Effector memory CD8-positive, alpha-beta T cell (primary cell): ENCODE results near the gene SYNGR1.

Experiments used
- ATAC-seq: fragments of 150-1000 bp; cut with Tn5 transposase; replicated peaks from 2 replicates; pipeline ENCODE4 v1.10.0; 2021; ENCODE audit warnings: mild to moderate bottlenecking, moderate library complexity
- DNase-seq, 3 experiments: peaks; one replicate each; pipeline ENCODE4 v3.0.0; 2021
- H3K27ac Mint-ChIP-seq, 2 donors: one replicate each; pipeline ENCODE4 v1.8.0; 2022; ENCODE audit warnings: mild to moderate bottlenecking in 2 of 2, mixed read lengths in 2 of 2, moderate library complexity in 2 of 2
- H3K27me3 Mint-ChIP-seq, 2 donors: one replicate each; pipeline ENCODE4 v1.8.0; 2022; ENCODE audit warnings: mixed read lengths in 2 of 2
- H3K36me3 Mint-ChIP-seq: one replicate; pipeline ENCODE4 v1.8.0; 2022; ENCODE audit warnings: mild to moderate bottlenecking, moderate library complexity, mixed read lengths; ENCODE audit not compliant: insufficient read depth
- H3K4me1 Mint-ChIP-seq, 2 donors: one replicate each; pipeline ENCODE4 v1.8.0; 2022; ENCODE audit warnings: low read depth in 2 of 2, mixed read lengths in 2 of 2
- H3K4me3 Mint-ChIP-seq, 2 donors: one replicate each; pipeline ENCODE4 v1.8.0; 2022; ENCODE audit warnings: mild to moderate bottlenecking in 2 of 2, mixed read lengths in 2 of 2, moderate library complexity in 2 of 2
- H3K9me3 Mint-ChIP-seq, 2 donors: one replicate each; pipeline ENCODE4 v1.8.0; 2022; ENCODE audit warnings: mixed read lengths in 2 of 2

Gene SYNGR1

DNA sequence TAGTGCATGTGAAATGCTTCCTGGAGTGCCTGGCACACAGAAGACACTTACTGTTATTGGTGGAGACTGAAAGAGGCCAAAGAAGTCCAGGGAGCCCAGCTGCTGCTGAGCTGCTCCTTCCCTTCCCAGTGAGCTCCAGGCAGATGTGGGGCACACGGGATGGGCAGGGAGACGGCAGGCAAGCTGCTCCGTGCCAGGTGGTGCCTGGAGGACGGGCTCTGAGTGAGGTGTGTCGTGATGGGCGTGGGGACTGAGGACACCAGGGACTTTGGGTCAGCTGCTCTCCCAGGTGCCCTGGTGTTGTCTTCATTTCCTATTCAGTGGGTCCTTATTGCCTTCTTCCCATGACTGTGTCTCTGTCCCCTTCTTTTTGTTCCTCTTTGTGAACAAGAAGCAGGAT, 69.3 kb downstream of the SYNGR1 start:
- ATAC-seq, result no peak
- H3K9me3 Mint-ChIP-seq, result no peaks in the 10 kb centered on the region
- H3K27ac Mint-ChIP-seq, result peak overlapping the region in 1 of 2 donors; percentile 75
- peaks cover 41% of the 10 kb centered on the region for H3K36me3 Mint-ChIP-seq
- H3K27me3 Mint-ChIP-seq, result no peaks in the 10 kb centered on the region
- no peak for DNase-seq
- peaks cover 3 to 4% of the 10 kb centered on the region in 2 donors for H3K4me1 Mint-ChIP-seq
- no peak overlapping the region for H3K4me3 Mint-ChIP-seq

- no peaks in the 10 kb centered on the region for H3K27me3 Mint-ChIP-seq
- DNase-seq (no peak), ATAC-seq (no peak)
- H3K36me3 Mint-ChIP-seq, result peaks cover 49% of the 10 kb centered on the region
- peak overlapping the region in 1 of 2 donors; percentile 75 for H3K27ac Mint-ChIP-seq
- no peak overlapping the region for H3K4me3 Mint-ChIP-seq
- peaks cover 0 to 3% of the 10 kb centered on the region in 2 donors for H3K4me1 Mint-ChIP-seq
- H3K9me3 Mint-ChIP-seq, result no peaks in the 10 kb centered on the region
These were observed 70.1 kb downstream of the SYNGR1 start for GRCh38 chr22:39419911-39420310.

DNA sequence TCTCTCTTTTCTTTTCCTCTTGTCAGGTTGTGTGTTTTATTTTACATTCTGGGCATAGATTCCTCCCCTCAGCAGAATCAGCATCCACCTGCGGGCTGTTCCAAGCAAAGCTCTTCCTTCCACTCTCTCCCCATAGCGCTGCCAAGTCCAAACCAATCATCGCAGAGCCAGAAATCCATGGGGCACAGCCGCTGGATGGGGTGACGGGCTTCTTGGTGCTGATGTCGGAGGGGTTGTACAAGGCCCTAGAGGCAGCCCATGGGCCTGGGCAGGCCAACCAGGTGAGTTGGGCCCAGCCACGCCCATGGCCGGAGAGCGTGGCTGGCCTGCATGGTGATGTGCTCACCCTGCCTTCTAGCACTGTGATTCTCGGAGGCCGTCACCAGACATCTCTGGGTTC, 71.9 kb downstream of the SYNGR1 start:
- Mint-ChIP-seq H3K4me3 (no peak overlapping the region), H3K27me3 (no peaks in the 10 kb centered on the region), H3K9me3 (no peaks in the 10 kb centered on the region), H3K27ac (peak overlapping the region in 1 of 2 donors; percentile 68), H3K36me3 (peaks cover 59% of the 10 kb centered on the region), H3K4me1 (peaks cover 0 to 3% of the 10 kb centered on the region in 2 donors)
- DNase-seq (no peak), ATAC-seq (no peak)

DNA sequence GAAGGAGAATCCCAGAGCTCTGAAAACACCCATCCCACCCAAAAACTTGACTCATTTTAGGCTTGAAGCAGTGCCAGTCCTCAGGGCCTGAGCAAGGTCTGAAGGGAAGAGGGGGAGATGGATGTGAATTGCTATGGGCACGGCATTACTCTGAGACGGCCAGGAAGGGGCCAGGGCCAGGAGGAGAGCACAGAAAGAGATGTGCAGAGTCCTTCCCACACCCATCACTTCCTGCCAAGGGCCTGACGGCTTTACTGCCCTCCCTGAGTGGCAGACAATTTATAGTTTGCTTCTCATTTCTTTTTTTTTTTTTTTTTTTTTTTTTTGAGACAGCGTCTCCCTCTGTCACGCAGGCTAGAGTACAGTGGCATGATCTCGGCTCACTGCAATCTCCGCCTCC, 72.3 kb downstream of the SYNGR1 start:
- Mint-ChIP-seq H3K36me3 (peaks cover 59% of the 10 kb centered on the region), H3K4me3 (no peak overlapping the region), H3K27ac (no peak overlapping the region), H3K9me3 (no peaks in the 10 kb centered on the region), H3K4me1 (peaks cover 0 to 3% of the 10 kb centered on the region in 2 donors), H3K27me3 (no peaks in the 10 kb centered on the region)
- DNase-seq (no peak), ATAC-seq (no peak)

GRCh38 chr22:39422721-39423120, 72.9 kb downstream of the SYNGR1 start:
- Mint-ChIP-seq H3K27ac (no peak overlapping the region), H3K9me3 (no peaks in the 10 kb centered on the region), H3K36me3 (peaks cover 54% of the 10 kb centered on the region), H3K27me3 (no peaks in the 10 kb centered on the region), H3K4me1 (peaks cover 0 to 3% of the 10 kb centered on the region in 2 donors), H3K4me3 (no peak overlapping the region)
- no peak for DNase-seq
- ATAC-seq, result no peak

- Mint-ChIP-seq H3K4me1 (peaks cover 0 to 3% of the 10 kb centered on the region in 2 donors), H3K4me3 (no peak overlapping the region), H3K27ac (no peak overlapping the region), H3K27me3 (no peaks in the 10 kb centered on the region), H3K36me3 (peaks cover 57% of the 10 kb centered on the region), H3K9me3 (no peaks in the 10 kb centered on the region)
- ATAC-seq (no peak), DNase-seq (no peak)
These were observed 74.2 kb downstream of the SYNGR1 start for GRCh38 chr22:39423976-39424375.

DNA sequence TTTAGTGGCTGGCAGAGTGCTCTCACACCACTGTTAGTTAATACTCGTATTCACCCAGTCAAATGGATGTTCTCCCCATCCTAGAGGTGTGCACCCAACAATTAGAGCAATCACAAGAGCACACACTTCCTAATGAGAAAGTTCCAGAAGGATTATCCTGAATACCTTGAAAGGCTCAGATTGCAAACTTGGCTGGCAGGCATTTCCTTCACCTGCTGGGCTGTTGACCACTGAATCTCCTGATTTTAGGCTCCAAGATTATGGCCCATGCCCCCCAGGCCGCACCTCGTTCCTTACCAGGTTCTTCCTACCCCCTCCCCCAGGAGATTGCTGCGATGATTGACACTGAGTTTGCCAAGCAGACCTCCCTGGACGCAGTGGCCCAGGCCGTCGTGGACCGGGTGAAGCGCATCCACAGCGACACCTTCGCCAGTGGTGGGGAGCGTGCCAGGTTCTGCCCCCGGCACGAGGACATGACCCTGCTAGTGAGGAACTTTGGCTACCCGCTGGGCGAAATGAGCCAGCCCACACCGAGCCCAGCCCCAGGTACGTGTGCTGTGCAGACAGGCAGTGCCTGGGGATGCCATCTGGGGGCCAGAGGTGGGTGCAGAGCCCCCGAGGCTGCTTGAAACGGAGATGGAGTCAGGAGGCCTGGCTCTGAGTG, 76.7 kb downstream of the SYNGR1 start:
- no peak for DNase-seq
- peaks cover 49% of the 10 kb centered on the region for H3K36me3 Mint-ChIP-seq
- no peak for ATAC-seq

DNA sequence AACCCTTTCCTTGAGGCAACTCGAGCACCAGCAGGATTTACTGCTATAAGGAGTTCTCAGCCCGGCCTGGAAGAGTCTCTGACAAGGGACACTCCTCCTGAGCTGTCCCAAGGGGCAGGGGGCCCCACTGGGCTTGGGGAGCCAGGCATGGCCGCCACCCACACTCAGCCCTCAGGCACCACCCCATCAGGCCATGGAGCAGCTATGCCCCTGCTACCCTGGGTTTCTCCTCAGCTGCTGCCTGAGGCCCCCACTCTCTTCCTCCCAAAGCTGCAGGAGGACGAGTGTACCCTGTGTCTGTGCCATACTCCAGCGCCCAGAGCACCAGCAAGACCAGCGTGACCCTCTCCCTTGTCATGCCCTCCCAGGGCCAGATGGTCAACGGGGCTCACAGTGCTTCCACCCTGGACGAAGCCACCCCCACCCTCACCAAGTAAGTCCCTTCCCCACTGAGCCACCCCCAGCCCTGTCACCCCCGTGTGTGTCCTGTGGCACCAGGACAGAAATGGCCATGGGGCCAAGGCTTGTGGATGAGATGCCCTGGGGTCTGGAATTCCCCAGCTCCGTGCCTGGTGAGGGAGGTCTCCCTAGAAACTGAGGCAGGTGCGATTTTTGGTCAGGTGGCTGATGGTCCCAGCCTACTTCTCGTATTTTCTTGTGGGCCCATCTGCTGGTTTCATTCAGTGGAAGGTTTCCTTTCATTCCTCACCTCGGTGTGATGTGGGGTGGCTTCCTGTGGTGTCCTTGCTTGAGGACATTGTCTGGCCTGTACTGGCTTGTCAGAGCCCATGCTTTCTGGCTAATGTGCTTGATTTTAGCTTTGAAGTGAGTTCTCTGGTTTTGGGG, 78.2 kb downstream of the SYNGR1 start:
- no peaks in the 10 kb centered on the region for H3K9me3 Mint-ChIP-seq
- DNase-seq (no peak), ATAC-seq (no peak)
- H3K27me3 Mint-ChIP-seq, result no peaks in the 10 kb centered on the region
- peaks cover 43% of the 10 kb centered on the region for H3K36me3 Mint-ChIP-seq
- H3K27ac Mint-ChIP-seq, result no peak overlapping the region
- no peak overlapping the region for H3K4me3 Mint-ChIP-seq
- H3K4me1 Mint-ChIP-seq, result no peaks in the 10 kb centered on the region

More for the DNA sequence above, 76.7 kb downstream of the SYNGR1 start:
- Mint-ChIP-seq H3K4me1 (no peaks in the 10 kb centered on the region), H3K27ac (no peak overlapping the region), H3K4me3 (no peak overlapping the region), H3K9me3 (no peaks in the 10 kb centered on the region), H3K27me3 (no peaks in the 10 kb centered on the region)

DNA sequence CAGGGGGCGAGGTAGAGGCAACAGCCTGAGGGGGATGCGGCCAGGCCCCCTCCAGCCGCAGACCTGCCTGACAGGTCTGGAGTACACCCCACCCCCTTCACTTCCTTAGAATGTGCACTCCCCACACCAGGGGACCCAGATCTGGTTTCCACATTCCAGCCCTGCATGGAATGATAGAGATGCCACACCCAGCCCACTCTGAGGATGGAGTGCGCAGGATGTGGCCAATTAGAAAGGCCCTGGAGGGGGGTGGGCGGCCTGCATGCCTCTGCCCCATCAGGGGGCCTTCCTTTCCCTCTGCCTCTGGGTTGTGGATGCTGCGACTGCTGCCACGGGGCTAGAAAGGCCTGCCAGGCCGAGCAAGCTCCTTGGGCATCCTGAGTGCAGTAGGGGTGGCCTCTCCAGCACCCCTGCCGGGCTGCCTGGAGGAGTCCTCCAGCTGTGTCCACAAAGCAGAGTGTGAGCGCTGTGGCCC, 78.8 kb downstream of the SYNGR1 start:
- H3K27ac Mint-ChIP-seq, result no peak overlapping the region
- no peak overlapping the region for H3K4me3 Mint-ChIP-seq
- H3K9me3 Mint-ChIP-seq, result no peaks in the 10 kb centered on the region
- no peaks in the 10 kb centered on the region for H3K27me3 Mint-ChIP-seq
- ATAC-seq (no peak), DNase-seq (no peak)
- H3K36me3 Mint-ChIP-seq, result peaks cover 43% of the 10 kb centered on the region
- H3K4me1 Mint-ChIP-seq, result no peaks in the 10 kb centered on the region

DNA sequence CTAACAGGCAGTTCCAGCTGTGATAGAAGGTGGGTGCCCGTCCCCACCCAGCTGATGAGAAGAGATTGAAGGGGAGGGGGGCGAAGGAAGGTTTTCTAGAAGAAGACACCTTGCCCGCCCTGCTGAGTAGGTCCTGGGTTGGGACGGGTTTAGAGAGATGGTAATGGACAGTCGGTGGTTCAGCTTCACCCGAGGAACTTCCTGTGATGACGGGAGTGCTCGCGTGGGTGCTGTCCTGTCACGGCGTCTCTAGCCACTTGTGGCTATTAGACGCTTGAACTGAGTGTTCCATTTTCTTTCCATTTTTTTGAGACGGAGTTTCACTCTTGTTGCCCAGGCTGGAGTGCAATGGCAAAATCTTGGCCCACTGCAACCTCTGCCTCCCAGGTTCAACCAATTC, 79.4 kb downstream of the SYNGR1 start:
- Mint-ChIP-seq H3K4me3 (no peak overlapping the region), H3K27ac (no peak overlapping the region), H3K4me1 (no peaks in the 10 kb centered on the region), H3K9me3 (no peaks in the 10 kb centered on the region), H3K27me3 (no peaks in the 10 kb centered on the region), H3K36me3 (peaks cover 41% of the 10 kb centered on the region)
- ATAC-seq (no peak), DNase-seq (no peak)

GRCh38 chr22:39429916-39430575, 80.3 kb downstream of the SYNGR1 start:
- H3K9me3 Mint-ChIP-seq, result no peaks in the 10 kb centered on the region
- no peak for DNase-seq
- H3K4me1 Mint-ChIP-seq, result no peaks in the 10 kb centered on the region
- H3K36me3 Mint-ChIP-seq, result peaks cover 32% of the 10 kb centered on the region
- H3K27ac Mint-ChIP-seq, result no peak overlapping the region
- H3K27me3 Mint-ChIP-seq, result no peaks in the 10 kb centered on the region
- no peak for ATAC-seq
- no peak overlapping the region for H3K4me3 Mint-ChIP-seq

GRCh38 chr22:39430576-39431150, 80.9 kb downstream of the SYNGR1 start:
- H3K27me3 Mint-ChIP-seq, result no peaks in the 10 kb centered on the region
- H3K36me3 Mint-ChIP-seq, result peaks cover 26% of the 10 kb centered on the region
- H3K27ac Mint-ChIP-seq, result no peak overlapping the region
- no peaks in the 10 kb centered on the region for H3K4me1 Mint-ChIP-seq
- H3K4me3 Mint-ChIP-seq, result no peak overlapping the region
- DNase-seq (no peak), ATAC-seq (no peak)
- no peaks in the 10 kb centered on the region for H3K9me3 Mint-ChIP-seq

- no peaks in the 10 kb centered on the region for H3K9me3 Mint-ChIP-seq
- no peak overlapping the region for H3K4me3 Mint-ChIP-seq
- DNase-seq (no peak), ATAC-seq (no peak)
- no peaks in the 10 kb centered on the region for H3K27me3 Mint-ChIP-seq
- H3K36me3 Mint-ChIP-seq, result peaks cover 20% of the 10 kb centered on the region
- H3K27ac Mint-ChIP-seq, result no peak overlapping the region
- no peaks in the 10 kb centered on the region for H3K4me1 Mint-ChIP-seq
These were observed 81.5 kb downstream of the SYNGR1 start for GRCh38 chr22:39431216-39431801.
